Measurements from ENCODE around the gene TSKS. TPM values are rescaled to one million over a fixed set of nuclear protein-coding genes. Genes with fewer than 3 reads are reported as not detected.

The TSKS gene
- total RNA-seq, 1 experiment from 2014 or later = 0.48 TPM

- TF ChIP-seq E2F5 (CRISPR knock-in tag; IDR thresholded peaks at IDR 0.05) (no peak), FOXJ3 (CRISPR knock-in tag; IDR thresholded peaks at IDR 0.05; ENCODE audit: borderline replicate concordance) (no peak), EMX1 (CRISPR knock-in tag; IDR thresholded peaks at IDR 0.05) (no peak), GRHL2 (CRISPR knock-in tag; IDR thresholded peaks at IDR 0.05; ENCODE audit: insufficient replicate concordance, severe bottlenecking) (no peak), SMAD3 (CRISPR knock-in tag; IDR thresholded peaks at IDR 0.05; ENCODE audit: borderline replicate concordance) (no peak), ERG (CRISPR knock-in tag; IDR thresholded peaks at IDR 0.05) (no peak), CTCF (IDR thresholded peaks at IDR 0.05) (no peak), ZNF232 (CRISPR knock-in tag; IDR thresholded peaks at IDR 0.05) (no peak), E2F4 (CRISPR knock-in tag; IDR thresholded peaks at IDR 0.05; ENCODE audit: borderline replicate concordance, low read depth) (no peak), ZNF512 (CRISPR knock-in tag; IDR thresholded peaks at IDR 0.05; ENCODE audit: borderline replicate concordance) (no peak)
Measured at GRCh38 chr19:49803529-49803856, 40.4 kb upstream of the TSKS start (continued).

GRCh38 chr19:49802836-49803528 lies 39.9 kb upstream of the TSKS start:
- peaks cover 21% of the 10 kb centered on the region; the same call in 1 of the 2 replicates for H3K36me3 Mint-ChIP-seq
- no peaks in the 10 kb centered on the region for H3K9me3 Mint-ChIP-seq
- H3K4me3 Mint-ChIP-seq = peak overlapping the region; percentile 65
- H3K4me1 Mint-ChIP-seq = peaks cover 22% of the 10 kb centered on the region
- peak; percentile 45 for DNase-seq (ENCODE audit: low spot score)
- ATAC-seq = no peak
- peak overlapping the region; percentile 73 for H3K27ac Mint-ChIP-seq
- POLR2A ChIA-PET = interaction anchor here (1.0 to 1.5 kb wide), 3 partner anchors 11 to 64 kb away, joined by 3 to 5 read pairs (median 3); no protein-coding TSS in a partner anchor
- CTCF ChIA-PET = interaction anchor here (0.7 to 1.5 kb wide), 11 partner anchors 10 to 112 kb away, joined by 3 to 11 read pairs (median 4); partner anchors contain the start of genes AP2A1, CPT1C, FUZ and PTOV1
- H3K27me3 Mint-ChIP-seq (ENCODE audit: low read depth) = no peaks in the 10 kb centered on the region
- TF ChIP-seq CTCF (IDR thresholded peaks at IDR 0.05) = no peak
- TF ChIP-seq ZNF121 (CRISPR knock-in tag; IDR thresholded peaks at IDR 0.05) = no peak
- TF ChIP-seq SP1 (CRISPR knock-in tag; conservative IDR thresholded peaks at IDR 0.05) = no peak
- no peak for TF ChIP-seq TCF7 (CRISPR knock-in tag; IDR thresholded peaks at IDR 0.05; ENCODE audit: low read depth)
- TF ChIP-seq EMX1 (CRISPR knock-in tag; IDR thresholded peaks at IDR 0.05) = no peak
- TF ChIP-seq FOXP1 (CRISPR knock-in tag; IDR thresholded peaks at IDR 0.05; ENCODE audit: borderline replicate concordance) = no peak
- no peak for TF ChIP-seq AR (CRISPR knock-in tag; IDR thresholded peaks at IDR 0.05)
- TF ChIP-seq ZNF396 (CRISPR knock-in tag; IDR thresholded peaks at IDR 0.05; ENCODE audit: borderline replicate concordance) = no peak
- TF ChIP-seq CREB1 (CRISPR knock-in tag; IDR thresholded peaks at IDR 0.05) = no peak
- no peak for TF ChIP-seq ETV6 (CRISPR knock-in tag; IDR thresholded peaks at IDR 0.05)
- no peak for TF ChIP-seq GTF2I (CRISPR knock-in tag; conservative IDR thresholded peaks at IDR 0.05)
- no peak for TF ChIP-seq TEAD4 (CRISPR knock-in tag; IDR thresholded peaks at IDR 0.05)

Measured in WTC11 (cell line).